ENCODE data around the gene IL34. TPM values are rescaled to one million over a fixed set of nuclear protein-coding genes. Genes with fewer than 3 reads are reported as not detected.
"Not testable (repeated sequence)": the region's sequence is repeated elsewhere in the genome, so short reads cannot be mapped to it uniquely, and the experiment has no call there.

IL34 gene
- polyA plus RNA-seq, 1 donor from 2014 or later = not detected

DNA sequence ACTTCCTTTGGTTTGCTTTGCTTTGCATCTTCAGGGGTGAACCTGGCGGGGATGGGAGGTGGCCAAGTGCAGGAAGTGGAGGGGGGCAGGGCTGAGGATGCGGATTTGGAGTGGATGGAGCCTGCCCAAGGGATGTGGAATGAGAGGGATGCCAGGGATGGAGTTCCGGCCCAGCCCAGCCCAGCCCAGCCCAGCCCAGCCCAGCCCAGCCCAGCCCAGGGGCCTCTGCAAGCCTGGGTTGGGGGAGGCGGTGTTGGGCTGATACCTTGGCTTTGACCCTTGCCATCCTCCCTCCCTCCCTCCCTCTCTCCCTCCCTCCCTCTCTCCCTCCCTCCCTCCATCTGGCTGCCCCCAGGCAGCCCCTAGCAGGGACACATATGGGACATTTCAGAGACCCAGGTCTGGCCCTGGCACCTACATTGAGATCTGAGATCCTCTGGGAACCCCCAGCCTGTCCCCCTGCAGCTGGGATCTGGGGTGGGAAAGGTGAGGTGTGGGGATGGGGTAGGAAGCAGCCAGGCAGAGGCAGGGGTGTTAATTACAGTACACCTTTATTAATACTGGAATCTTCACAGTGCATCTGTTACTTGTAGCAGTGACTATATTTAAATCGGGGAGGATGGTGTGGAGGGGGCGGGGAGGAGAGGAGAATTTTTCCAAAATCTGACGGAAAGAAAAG, 14.5 kb downstream of the IL34 start:
- Mint-ChIP-seq H3K36me3 (peaks cover 5% of the 10 kb centered on the region), H3K4me3 (no peak overlapping the region), H3K27ac (no peak overlapping the region), H3K9me3 (no peaks in the 10 kb centered on the region), H3K27me3 (no peaks in the 10 kb centered on the region), H3K4me1 (no peaks in the 10 kb centered on the region)

DNA sequence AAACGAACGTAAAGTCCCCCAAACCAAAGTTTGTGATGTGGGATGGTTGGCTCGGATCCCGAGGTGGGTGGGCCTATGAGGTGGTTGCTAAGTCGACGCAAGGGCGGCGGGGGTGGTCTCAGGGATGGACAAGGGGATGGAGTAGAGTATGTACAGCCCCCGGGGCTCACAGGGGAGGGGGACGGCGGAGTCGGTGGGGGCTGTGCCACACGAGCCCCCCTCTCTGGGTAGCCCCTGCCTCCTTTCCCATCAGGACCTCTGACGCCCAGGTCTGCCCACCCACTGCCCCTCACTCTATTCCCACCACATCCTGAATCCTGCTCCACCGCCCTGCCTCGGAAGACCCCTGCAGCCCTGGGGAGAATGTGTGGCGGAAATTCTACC, 15.2 kb downstream of the IL34 start:
- H3K36me3 Mint-ChIP-seq = peaks cover 7% of the 10 kb centered on the region
- no peak overlapping the region for H3K27ac Mint-ChIP-seq
- no peak overlapping the region for H3K4me3 Mint-ChIP-seq
- no peaks in the 10 kb centered on the region for H3K4me1 Mint-ChIP-seq
- no peaks in the 10 kb centered on the region for H3K9me3 Mint-ChIP-seq
- no peaks in the 10 kb centered on the region for H3K27me3 Mint-ChIP-seq

DNA sequence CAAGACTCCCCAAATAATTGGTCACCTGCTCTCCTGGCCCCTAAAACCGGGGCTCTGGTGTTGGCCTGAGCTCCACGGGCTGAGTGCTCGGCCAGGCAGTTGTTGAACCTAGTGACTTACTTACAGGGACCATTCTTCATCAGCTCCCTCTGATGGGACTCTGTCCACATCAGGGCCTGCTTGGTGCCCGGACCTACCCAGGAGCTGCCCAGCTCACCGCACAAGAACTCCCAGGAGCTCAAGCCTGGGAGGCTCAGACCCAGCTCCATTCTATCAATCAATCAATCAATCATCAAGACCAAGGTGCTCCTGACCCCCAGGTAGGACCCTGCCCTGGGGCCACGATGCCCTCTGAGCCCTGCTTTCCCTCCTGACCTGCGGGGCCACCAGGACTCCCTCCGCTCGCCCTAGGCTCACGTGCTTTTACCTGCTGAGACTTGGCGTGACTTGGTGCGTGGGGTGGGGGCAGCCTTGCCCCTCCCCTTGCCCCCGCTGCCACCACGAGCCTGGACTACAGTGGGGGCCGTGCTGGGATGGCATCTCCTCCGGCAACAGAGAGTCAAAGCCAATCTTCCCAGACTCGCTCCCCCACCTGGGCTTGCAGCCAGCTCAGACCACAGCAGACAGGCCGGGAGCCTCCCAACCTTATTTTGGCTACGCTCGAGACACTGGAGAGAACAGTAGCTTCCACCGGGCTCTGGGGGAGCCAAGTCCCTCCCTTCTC, 15.7 kb downstream of the IL34 start:
- Mint-ChIP-seq H3K27ac (no peak overlapping the region), H3K27me3 (no peaks in the 10 kb centered on the region), H3K9me3 (no peaks in the 10 kb centered on the region), H3K4me1 (no peaks in the 10 kb centered on the region), H3K36me3 (peaks cover 7% of the 10 kb centered on the region), H3K4me3 (no peak overlapping the region)

DNA sequence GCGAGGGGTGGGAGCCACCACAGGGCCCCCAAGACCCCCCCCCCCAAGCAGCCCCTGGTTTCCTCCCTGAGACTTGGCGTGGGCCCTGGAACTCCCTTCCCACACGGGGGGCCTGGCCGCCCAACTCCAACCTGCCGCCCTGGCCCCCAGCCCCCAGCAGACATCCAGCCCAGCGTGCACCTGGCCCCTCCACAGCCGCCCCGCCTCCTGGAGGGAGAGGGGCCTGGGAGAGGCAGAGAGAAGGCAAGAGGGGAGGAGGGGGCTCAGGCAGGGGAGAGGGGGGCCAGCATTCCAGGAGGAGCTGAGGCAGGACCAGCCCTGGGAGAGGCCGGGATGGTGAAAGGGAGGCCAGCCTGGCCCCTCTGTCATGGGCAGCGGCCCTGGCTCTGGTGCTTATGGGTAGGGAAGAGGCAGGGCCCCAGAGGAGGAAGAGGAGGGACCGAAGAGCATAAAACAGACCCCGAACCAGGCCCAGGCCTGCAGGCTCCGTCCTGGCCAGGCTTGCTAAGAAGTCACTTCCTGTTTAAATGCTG, 16.7 kb downstream of the IL34 start:
- peaks cover 7% of the 10 kb centered on the region for H3K36me3 Mint-ChIP-seq
- H3K9me3 Mint-ChIP-seq = no peaks in the 10 kb centered on the region
- H3K4me1 Mint-ChIP-seq = no peaks in the 10 kb centered on the region
- H3K27ac Mint-ChIP-seq = no peak overlapping the region
- no peak overlapping the region for H3K4me3 Mint-ChIP-seq
- no peaks in the 10 kb centered on the region for H3K27me3 Mint-ChIP-seq

DNA sequence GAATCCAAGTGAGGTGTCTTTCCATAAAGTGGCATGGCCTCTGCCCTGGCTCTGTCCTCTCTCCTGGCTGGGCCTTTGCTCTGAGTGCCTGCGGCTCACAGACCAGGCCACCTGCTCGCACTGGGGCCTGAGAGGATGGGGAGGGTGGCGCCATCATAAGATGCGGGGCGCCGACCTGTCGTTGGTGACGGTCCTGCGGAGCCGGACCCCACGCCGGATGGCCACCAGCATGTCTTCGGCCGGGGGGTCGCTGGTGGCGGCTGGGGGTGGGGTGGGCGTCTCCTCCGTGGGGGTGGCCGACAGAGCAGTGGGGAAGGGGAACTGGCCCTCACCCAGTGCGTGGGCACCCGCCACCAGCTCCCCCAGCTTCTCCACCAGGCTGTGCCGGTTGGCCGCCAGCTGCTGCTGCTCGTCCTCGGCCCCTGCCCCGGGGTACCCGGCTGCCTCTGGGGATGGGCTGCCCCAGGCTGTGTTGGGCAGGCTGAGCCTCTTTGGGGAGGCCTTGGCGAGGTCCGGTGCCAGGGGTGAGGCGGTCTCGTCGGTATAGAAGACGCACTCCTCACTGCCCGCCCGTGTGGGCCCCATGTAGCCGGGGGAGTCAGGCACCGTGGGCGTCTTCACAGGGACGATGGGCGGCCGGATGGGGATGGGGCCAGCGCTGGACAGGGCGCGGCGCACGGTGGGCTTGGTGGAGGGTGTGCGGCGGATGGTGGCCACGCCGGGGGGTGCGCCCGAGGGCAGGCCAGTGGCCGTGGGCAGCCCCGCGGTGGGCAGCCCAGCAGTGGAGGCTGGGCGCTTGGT, 17.4 kb downstream of the IL34 start:
- H3K4me1 Mint-ChIP-seq = no peaks in the 10 kb centered on the region
- no peak overlapping the region for H3K27ac Mint-ChIP-seq
- peaks cover 7% of the 10 kb centered on the region for H3K36me3 Mint-ChIP-seq
- H3K9me3 Mint-ChIP-seq = peaks cover 0 to 2% (median 0%) of the 10 kb centered on the region in 3 donors
- H3K4me3 Mint-ChIP-seq = no peak overlapping the region
- H3K27me3 Mint-ChIP-seq = no peaks in the 10 kb centered on the region

DNA sequence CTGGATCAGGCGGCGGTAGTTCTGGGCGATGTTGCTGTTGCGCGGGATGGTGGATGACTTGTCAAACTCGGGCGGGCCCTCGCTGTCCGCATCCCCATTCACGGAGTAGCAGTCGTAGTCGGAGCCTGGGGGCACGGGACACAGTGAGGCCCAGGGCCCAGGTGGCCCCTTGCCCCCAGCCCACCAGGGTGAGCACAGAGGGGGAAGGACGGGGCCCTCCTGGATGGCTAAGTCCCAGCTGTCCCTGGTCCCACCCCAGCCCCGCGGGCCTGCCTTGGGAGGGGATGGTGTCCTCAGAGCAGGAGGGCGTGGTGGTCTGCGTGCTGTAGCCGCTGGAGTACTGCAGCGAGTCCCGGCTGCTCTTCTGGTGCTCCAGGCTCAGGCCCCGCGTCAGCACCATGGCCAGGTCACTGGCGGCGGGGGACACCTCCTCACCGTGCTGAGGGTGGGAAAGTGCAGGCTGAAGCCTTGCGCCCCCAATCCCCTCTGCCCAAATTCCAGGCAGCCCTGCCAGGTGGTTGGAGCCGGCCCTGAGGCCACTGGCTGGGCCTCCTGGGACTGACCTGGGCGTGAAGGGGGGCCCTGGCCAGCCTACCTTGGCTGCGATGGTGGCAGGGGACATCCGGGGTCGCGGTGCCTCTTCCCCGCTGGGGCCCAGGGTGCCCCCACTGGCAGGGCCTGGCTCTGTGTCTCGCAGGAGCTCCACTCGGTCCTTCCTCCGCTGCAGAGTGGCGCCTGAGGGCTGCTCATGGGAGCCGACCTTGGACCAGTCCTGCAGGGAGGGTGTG, 18.2 kb downstream of the IL34 start:
- H3K27ac Mint-ChIP-seq = no peak overlapping the region
- peaks cover 8% of the 10 kb centered on the region for H3K36me3 Mint-ChIP-seq
- H3K27me3 Mint-ChIP-seq = no peaks in the 10 kb centered on the region
- no peaks in the 10 kb centered on the region for H3K4me1 Mint-ChIP-seq
- peaks cover 0 to 5% (median 0%) of the 10 kb centered on the region in 3 donors for H3K9me3 Mint-ChIP-seq
- no peak overlapping the region for H3K4me3 Mint-ChIP-seq

DNA sequence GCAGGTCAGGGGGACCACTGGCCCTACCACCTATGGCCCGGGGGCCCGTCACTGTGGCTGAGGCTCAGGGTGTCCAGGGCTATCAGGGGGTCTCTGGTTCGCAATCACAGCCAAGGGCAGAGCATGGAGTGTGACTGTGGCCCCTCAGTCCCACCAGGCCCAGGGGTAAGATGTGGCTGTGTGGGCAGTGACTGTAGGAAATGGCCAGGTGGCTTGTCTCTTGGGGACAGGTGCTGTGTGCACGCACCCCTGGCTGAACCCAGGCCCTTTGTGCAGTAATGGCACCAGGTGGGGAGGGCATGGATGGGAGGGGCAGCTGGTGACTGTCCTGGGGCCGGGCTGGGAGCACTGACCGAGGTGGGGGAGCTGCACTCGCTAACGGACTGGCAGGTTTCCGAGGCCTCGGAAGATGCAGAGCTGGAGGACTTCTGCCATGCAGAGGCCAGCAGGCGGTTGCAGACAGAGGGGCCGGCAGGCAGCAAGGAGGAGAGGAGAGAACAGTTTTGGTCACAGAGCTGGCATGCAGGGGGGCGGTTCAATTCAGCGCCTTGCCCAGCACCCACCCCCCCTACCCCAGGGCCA, 18.8 kb downstream of the IL34 start:
- H3K27ac Mint-ChIP-seq = no peak overlapping the region
- H3K36me3 Mint-ChIP-seq = peaks cover 9% of the 10 kb centered on the region
- no peak overlapping the region for H3K4me3 Mint-ChIP-seq
- no peaks in the 10 kb centered on the region for H3K4me1 Mint-ChIP-seq
- peaks cover 0 to 5% (median 0%) of the 10 kb centered on the region in 3 donors for H3K9me3 Mint-ChIP-seq
- no peaks in the 10 kb centered on the region for H3K27me3 Mint-ChIP-seq

DNA sequence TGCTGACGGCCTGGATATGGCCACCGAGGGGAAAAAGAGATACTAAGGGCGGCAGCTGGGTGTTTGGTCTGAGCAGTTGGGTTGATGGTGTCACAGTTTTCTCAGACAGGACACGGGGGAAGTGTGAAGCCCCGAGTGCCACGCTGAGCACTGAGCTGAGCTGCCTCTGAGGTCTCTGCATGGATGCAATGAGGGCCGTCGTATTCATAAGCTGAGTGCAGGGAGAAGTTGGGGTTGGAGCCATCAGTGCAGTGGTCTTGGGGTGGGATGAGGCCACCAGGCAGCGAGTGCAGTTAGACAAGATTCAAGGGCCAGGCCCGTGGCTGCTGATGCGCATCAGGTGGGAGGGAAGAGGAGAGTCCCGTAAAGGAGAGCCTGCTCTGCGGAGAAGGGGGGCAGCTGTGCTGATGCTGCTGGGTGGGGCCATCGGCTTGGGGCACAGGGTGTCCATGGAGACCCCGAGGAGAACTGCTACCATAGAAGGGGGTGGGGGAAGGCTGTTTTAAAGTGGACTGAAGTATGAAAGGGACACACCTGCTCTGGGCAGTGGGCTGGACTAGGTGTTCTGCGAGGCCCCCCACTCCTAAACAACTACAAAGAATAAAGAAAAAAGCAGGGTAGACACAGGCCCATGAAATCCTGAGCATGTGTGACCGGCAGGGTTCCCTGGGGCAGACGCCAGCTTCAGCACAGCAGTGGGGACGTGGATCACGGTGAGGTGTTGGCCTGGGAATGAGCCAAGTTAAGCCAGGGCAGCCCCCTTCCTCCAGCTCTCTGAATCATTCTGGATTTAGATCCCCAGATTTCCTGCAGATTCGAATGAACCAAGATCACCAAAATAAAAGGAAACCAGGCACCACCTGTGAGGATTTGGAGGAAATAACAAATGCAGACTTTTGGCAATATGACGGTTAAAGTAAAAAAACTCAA, 19.7 kb downstream of the IL34 start:
- Mint-ChIP-seq H3K4me1 (no peaks in the 10 kb centered on the region), H3K27me3 (no peaks in the 10 kb centered on the region), H3K4me3 (no peak overlapping the region), H3K9me3 (peaks cover 0 to 5% (median 0%) of the 10 kb centered on the region in 3 donors), H3K36me3 (peaks cover 9% of the 10 kb centered on the region), H3K27ac (no peak overlapping the region)

DNA sequence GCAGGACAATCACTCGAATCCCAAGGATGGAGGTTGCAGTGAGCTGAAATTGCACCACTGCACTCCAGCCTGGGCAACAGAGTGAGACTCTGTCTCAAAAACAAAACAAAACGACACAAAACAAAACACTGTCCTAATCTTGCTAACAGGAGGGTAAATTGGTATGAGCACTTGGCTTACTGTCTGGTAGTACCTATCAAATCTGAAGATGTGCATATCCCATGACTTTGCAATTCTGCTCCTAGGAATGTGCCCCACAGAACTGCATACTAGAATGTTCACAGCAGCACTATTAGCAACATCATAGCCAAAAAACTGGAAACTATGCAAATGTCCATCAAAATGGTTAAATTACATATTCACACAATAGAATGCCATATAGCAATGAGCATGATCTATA, 23.8 kb downstream of the IL34 start:
- Mint-ChIP-seq H3K36me3 (peaks cover 11% of the 10 kb centered on the region), H3K27ac (no peak overlapping the region)

DNA sequence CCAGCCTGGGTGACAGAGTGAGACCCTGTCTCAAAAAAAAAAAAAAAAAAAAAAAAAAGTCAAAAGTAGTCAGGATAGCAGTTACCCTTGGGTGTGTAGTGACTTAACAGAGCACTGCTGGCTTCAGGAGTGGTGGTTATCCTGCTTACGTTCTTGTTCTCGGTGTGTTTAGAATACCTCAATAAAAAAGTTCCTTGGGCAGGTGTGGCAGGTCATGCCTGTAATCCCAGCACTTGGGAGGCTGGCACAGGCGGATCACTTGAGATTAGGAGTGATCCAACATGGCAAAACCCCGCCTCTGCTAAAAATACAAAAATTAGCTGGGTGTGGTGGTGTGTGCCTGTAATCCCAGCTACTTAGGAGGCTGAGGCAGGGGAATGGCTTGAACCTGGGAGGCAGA, 24.6 kb downstream of the IL34 start:
- not testable (repeated sequence) for H3K36me3 Mint-ChIP-seq

More for the DNA sequence above, 23.8 kb downstream of the IL34 start:
- no peak overlapping the region for H3K4me3 Mint-ChIP-seq
- peaks cover 0 to 5% (median 0%) of the 10 kb centered on the region in 3 donors for H3K9me3 Mint-ChIP-seq
- no peaks in the 10 kb centered on the region for H3K4me1 Mint-ChIP-seq
- H3K27me3 Mint-ChIP-seq = no peaks in the 10 kb centered on the region

DNA sequence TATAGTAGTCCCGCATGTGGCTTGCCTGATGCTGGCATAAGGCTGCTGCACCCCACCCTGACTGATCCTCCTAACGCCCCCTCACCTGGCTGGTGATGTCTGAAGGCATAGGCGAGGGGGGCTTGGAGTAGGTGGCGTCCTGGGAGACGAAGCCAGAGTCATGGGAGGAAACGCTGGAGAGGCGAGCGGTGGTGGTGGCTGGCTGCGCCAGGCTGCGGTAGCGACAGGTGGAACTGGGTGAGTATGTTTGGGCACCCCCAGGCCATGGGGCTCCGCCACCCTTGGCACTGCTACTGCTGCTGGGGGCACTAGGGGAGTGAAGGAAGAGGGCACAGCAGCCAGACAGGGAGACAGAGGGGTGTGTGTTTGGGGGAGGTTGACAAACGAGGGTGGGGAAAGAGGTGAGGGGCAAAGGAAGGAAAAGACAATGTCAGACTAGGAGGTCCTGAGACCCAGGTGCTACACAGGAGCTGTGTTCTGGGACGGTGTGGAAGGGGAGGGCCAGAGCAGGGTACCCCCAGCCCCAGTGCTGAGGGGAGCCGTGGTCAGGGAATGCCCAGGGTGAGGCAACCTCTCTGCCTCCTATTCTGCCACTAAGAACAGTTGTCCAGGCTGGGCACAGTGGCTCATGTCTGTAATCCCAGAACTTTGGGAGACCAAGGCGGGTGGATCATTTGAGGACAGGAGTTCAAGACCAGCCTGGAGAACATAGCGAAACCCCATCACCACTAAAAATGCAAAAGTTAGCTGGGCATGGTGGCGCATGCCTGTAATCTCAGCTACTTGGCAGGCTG, 28.1 kb downstream of the IL34 start:
- Mint-ChIP-seq H3K4me3 (no peak overlapping the region), H3K4me1 (peaks cover 0 to 4% (median 0%) of the 10 kb centered on the region in 3 donors), H3K27me3 (no peaks in the 10 kb centered on the region), H3K36me3 (peaks cover 5% of the 10 kb centered on the region), H3K9me3 (no peaks in the 10 kb centered on the region), H3K27ac (no peak overlapping the region)

More for the DNA sequence above, 24.6 kb downstream of the IL34 start:
- H3K4me1 Mint-ChIP-seq, H3K27ac Mint-ChIP-seq, H3K27me3 Mint-ChIP-seq, H3K9me3 Mint-ChIP-seq, H3K4me3 Mint-ChIP-seq: not testable (repeated sequence)

DNA sequence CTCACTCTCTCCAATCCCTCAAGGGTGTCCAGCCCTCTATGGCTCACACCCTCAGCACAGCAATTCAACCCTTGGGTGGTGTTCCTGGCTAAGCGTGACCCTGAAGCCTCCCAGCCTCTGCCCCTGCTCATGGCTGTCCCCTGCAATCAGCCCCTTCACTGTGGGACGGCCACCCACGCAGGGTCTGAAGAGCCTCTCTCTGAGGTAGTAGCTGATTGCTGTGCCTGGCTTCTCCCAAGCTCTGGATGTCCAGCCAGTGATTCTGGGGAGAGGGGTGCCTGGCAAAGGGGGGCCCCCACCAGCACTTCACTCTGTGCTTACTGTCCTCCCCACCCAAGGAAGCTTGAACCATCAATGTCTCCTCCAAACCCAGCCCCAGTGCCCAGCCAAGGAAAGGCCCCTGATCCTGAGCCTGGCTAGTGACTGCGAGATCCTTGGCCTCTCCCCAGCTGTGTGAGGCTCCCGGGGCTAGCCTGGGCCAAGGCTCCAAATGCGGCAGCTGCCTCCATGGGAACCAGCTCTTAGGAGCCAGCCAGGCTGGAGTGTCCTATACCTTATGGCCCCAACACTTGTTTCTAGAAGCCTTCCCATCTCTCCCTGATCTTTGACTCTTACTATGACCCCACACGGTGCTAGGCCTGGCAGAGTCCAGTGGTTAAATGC, 29.6 kb downstream of the IL34 start:
- Mint-ChIP-seq H3K4me3 (no peak overlapping the region), H3K27ac (no peak overlapping the region), H3K27me3 (no peaks in the 10 kb centered on the region), H3K9me3 (no peaks in the 10 kb centered on the region), H3K4me1 (peaks cover 0 to 4% (median 0%) of the 10 kb centered on the region in 3 donors), H3K36me3 (peaks cover 3% of the 10 kb centered on the region)
